ENCODE results near the gene MORN1.

The MORN1 gene

DNA sequence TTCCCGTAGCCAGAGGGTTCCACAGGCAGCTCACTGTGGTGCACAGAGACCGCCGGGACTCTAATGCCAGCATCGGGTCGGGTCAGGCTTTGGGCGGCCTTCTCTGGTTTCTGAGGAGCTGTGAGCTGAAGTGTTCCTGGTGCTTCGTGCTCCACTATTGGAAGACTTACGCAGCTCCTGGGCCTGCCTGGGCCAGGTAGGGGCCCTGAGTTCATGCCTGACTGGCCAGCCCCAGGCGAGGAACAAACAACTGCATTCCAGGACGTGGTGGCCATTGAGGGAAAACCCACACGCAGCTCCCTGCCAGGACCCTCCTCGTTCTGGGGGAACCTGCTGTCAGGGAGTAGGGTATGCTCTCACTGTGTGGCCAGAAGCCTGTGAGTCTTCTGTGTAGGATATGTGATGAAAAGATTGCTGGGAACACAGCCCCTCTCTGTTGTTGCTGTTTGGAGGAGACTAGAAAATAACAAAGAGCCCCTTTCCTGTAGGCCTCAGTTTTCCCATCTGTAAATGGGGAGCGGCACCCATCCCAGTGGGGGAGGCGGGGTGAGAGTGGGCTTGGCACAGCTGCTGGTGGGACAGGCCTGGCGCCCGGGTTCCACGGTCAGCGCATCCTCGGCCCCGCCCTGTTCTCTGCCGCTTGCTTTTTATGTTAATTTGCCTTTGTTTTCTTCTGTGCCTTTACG, 8.7 kb upstream of the MORN1 start:
- no peak for FAIRE-seq
- DNase-seq (ENCODE audit: insufficient read length, low spot score): no peak
- TF ChIP-seq, protein P1, sequence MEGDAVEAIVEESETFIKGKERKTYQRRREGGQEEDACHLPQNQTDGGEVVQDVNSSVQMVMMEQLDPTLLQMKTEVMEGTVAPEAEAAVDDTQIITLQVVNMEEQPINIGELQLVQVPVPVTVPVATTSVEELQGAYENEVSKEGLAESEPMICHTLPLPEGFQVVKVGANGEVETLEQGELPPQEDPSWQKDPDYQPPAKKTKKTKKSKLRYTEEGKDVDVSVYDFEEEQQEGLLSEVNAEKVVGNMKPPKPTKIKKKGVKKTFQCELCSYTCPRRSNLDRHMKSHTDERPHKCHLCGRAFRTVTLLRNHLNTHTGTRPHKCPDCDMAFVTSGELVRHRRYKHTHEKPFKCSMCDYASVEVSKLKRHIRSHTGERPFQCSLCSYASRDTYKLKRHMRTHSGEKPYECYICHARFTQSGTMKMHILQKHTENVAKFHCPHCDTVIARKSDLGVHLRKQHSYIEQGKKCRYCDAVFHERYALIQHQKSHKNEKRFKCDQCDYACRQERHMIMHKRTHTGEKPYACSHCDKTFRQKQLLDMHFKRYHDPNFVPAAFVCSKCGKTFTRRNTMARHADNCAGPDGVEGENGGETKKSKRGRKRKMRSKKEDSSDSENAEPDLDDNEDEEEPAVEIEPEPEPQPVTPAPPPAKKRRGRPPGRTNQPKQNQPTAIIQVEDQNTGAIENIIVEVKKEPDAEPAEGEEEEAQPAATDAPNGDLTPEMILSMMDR (IDR thresholded peaks at IDR 0.05; ENCODE audit: insufficient read depth, missing control alignments): no peak

GRCh38 chr1:2398871-2399270, 7.5 kb upstream of the MORN1 start:
- FAIRE-seq (no peak), DNase-seq (ENCODE audit: insufficient read length, low spot score) (no peak)
- TF ChIP-seq, protein P1 (IDR thresholded peaks at IDR 0.05; ENCODE audit: insufficient read depth, missing control alignments): no peak

DNA sequence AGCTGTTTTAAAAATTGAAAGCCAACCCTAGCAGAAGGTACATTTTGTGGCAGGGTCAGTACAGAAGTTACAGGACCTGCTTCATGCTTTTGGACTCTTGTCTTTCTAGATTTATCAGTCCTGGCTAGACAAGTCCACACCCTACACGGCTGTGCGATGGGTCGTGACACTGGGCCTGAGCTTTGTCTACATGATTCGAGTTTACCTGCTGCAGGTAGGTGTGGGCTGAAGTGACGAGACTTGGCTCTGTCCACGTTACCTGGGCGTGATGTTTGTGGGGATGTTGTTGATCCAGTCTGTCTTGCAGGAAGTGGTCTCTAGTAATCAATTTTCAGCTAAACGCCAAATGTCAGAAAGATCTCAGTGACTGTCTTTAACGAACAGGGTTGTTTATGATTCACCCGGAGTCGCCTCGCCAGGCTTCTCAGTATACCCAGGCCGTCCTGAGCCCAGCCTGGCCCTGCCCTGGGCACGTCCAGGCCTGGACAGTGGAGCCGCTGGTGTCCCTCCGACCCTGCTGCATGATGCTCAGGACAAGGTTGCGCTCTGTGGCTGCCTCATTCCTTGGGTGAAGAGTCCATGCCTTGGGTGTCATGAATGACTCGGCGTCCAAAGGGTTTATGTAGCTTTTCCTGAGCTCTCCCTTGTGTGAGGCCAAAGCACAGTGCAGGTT, 5.8 kb upstream of the MORN1 start:
- TF ChIP-seq, protein P1 (IDR thresholded peaks at IDR 0.05; ENCODE audit: insufficient read depth, missing control alignments): no peak
- FAIRE-seq (no peak), DNase-seq (ENCODE audit: insufficient read length, low spot score) (no peak)

- DNase-seq (ENCODE audit: insufficient read length, low spot score) (no peak), FAIRE-seq (no peak)
- TF ChIP-seq, protein P1 (IDR thresholded peaks at IDR 0.05; ENCODE audit: insufficient read depth, missing control alignments): no peak
Measured at GRCh38 chr1:2396476-2396875, 5.1 kb upstream of the MORN1 start.

GRCh38 chr1:2396059-2396458, 4.7 kb upstream of the MORN1 start:
- no peak for DNase-seq (ENCODE audit: insufficient read length, low spot score)
- TF ChIP-seq, protein P1 (IDR thresholded peaks at IDR 0.05; ENCODE audit: insufficient read depth, missing control alignments): no peak
- no peak for FAIRE-seq

DNA sequence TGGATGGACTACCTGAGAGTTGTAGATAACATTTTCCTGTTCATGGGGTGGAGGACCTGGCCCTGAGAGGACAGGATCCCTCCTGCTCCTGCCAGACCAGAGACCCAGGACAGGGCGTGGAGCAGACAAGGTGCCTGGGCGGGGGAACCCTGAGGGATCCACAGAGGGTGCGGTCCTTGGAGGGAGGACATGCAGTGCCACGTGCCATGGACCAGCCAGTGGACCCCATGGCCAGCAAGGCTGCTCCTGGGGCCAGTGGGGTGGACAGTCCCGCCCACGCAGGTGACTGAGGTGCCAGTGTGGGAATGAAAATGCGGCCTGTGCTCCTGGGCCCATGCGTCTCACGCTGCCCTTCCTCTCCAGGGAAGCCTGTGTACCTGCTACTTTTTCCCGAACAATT, 3.9 kb upstream of the MORN1 start:
- DNase-seq (ENCODE audit: insufficient read length, low spot score) (no peak), FAIRE-seq (no peak)
- TF ChIP-seq, protein P1 (IDR thresholded peaks at IDR 0.05; ENCODE audit: insufficient read depth, missing control alignments): no peak

DNA sequence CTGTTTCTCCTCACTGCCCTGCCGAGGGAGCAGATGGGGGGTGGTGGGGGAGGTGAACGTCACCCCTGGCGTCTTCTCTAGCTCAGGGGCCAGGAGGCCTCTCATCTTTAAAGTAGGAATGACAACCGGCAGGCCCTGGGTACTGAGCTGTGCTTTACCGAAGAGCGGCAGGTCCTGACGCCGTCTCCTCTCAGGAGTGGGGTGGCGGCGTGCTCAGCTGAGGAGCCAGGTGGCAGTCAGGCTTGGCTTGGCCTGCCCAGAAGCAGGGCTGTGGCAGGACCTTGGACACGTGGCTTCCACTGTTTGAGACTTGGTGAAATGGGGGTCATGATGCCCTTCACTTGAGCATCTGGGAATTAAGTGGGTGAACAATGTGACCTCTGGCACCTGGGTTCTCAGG, 3.4 kb upstream of the MORN1 start:
- TF ChIP-seq, protein P1 (IDR thresholded peaks at IDR 0.05; ENCODE audit: insufficient read depth, missing control alignments): no peak
- DNase-seq (ENCODE audit: insufficient read length, low spot score): no peak
- FAIRE-seq: no peak

Measured in D721Med (cell line).